ENCODE results near the gene PHKB.

The PHKB gene

GRCh38 chr16:47687694-47688093 lies 226.6 kb downstream of the PHKB start:
- DNase-seq (ENCODE audit: low spot score) = no peak

DNA sequence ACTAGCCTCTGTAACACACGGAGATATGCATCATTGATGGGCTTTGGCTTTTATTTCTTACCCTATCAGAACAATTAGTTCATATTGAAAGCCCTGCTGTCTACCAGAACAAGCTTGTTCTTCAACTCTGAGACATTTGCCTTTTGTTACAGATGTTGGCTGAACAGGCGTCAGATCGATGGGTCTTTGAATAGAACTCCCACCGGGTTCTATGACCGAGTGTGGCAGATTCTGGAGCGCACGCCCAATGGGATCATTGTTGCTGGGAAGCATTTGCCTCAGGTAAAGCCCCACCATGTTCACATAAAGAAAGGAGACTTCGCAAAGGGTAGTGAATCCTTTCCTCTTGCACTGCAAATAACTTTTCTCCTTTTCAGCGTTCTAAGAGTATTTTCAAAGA lies 232.1 kb downstream of the PHKB start:
- DNase-seq (ENCODE audit: low spot score) = no peak

- no peak for DNase-seq (ENCODE audit: low spot score)
Measured at GRCh38 chr16:47694543-47694942, 233.4 kb downstream of the PHKB start.

DNA sequence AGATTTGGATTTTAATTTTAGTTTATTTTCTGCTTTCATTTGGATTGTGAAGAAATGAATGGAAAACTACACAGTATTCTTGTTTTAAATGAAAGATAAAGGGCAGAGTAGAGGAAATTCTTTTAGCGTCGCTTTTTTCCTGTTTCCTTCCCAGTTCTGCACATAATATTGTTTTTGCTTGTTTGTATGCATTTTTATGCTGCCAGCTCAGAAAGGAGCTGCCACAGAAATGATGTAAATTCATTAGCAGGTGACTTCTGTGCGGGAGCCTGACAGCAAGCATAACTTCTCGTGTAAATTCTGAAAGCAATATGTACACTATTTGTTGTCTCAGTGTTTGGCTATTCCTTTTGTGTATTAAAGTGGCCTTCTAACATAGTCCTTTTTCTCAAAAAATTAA lies 234.6 kb downstream of the PHKB start:
- no peak for DNase-seq (ENCODE audit: low spot score)

DNA sequence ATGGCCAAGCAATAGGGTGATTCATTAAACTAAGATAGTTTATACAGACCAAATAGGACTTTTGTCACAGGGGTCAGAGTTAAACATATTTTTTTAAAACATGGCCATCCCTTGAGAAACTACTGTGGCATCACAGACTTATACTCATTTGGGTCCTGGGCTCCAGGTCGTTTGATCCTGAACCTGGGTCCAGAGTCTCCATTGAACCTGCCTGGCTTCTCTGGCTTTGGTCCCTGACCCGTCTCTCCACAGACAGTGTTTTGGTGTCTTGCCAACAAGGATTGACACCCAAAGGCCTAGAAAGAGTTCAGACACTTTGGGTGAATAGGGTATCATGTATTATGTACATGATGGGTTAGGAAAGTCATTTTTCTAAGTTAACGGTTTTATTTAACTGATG lies 236.7 kb downstream of the PHKB start:
- no peak for DNase-seq (ENCODE audit: low spot score)

DNA sequence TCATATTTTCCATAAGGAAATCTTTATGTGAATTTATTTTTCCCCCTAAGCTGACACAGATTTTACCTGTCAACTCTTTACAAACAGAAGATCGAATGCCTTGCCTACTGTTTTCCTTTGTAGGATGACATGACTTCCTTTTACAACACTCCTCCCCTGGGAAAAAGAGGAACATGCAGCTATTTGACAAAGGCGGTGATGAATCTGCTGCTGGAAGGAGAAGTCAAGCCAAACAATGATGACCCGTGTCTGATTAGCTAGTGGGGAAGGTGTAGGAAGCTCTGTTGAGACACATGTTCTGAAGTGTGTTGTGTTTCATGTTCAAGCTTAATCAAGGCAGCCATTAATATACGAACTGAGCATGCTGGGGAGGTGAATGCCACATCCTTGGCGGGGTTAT lies 238.0 kb downstream of the PHKB start:
- DNase-seq (ENCODE audit: low spot score) = no peak

DNA sequence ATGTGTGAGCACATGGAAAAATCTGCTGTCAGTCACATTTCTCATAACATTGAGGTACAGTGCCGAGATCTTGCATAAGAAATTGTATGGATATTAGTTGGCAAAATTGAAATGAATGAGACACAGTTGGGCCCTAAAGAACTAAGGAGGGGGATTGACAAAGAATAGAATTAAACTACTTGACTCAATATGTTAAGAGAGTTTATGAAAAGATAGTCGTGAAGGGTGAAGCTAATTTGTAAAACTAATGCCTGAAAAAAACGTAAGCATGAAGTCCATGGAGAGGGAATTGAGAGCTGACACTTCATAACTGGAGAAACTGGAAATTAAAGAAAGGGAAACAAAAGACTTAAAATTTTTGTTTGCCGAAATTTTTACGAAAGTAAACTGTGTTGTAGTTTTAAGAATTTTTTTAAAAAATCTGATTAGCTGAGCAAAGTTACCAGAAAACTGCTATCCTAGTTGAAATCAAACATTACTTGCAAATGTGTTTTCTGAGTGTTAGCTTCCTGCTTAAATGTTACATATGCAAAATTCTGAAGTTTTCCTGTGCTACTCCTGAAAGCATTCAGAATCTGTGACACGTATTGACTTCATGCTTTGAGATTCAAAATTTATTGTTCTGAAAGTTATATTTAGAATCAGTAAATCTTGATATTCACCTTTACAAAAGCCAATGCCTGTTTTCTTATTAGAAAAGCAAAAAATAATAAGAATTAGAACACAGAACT lies 239.9 kb downstream of the PHKB start:
- no peak for DNase-seq (ENCODE audit: low spot score)

DNA sequence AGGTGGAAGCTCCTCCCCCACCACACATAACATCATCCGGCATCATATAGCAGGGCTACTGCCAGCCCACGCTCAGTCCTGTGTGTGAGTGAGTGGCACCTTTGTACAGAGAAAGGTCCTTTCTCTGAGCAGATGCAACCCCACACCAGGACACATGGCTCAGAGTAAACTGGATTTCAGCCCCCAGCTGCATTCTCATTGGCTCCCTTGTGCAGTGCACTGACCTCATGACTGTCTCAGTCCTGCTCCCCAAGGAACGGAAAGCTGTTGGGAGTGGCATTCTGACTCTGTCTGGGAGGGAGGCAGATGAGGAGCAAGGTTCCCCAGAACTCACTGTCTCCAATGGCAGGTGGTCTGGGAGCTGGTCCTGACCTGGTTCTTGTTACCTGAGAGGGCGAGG lies 244.1 kb downstream of the PHKB start:
- DNase-seq (ENCODE audit: low spot score) = no peak

DNA sequence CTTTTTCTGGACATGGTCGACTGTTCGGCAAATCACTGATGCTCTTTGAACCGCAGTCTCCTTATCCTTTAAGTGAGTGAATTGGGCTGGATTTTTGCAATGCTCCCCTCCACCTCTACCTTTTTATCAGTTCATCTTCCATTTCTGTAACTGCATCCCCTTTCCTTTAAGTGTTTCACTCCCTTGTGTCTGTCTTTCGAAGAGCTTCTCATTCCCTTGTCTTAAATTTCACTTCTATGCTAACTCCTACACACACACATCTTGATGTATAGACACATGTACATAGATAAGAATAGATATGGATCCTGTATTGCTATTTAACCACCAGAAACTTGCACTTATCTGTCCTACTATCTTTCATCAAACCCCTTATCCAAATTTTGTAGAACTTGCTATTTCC lies 250.7 kb downstream of the PHKB start:
- DNase-seq (ENCODE audit: low spot score) = no peak

GRCh38 chr16:47712276-47713224 lies 251.4 kb downstream of the PHKB start:
- DNase-seq (ENCODE audit: low spot score) = no peak

GRCh38 chr16:47713225-47713595 lies 252.1 kb downstream of the PHKB start:
- no peak for DNase-seq (ENCODE audit: low spot score)

GRCh38 chr16:47715442-47716083 lies 254.4 kb downstream of the PHKB start:
- DNase-seq (ENCODE audit: low spot score) = no peak

- DNase-seq (ENCODE audit: low spot score) = no peak
Measured at GRCh38 chr16:47716571-47716970, 255.4 kb downstream of the PHKB start.

GRCh38 chr16:47719713-47720112 lies 258.6 kb downstream of the PHKB start:
- DNase-seq (ENCODE audit: low spot score) = no peak

DNA sequence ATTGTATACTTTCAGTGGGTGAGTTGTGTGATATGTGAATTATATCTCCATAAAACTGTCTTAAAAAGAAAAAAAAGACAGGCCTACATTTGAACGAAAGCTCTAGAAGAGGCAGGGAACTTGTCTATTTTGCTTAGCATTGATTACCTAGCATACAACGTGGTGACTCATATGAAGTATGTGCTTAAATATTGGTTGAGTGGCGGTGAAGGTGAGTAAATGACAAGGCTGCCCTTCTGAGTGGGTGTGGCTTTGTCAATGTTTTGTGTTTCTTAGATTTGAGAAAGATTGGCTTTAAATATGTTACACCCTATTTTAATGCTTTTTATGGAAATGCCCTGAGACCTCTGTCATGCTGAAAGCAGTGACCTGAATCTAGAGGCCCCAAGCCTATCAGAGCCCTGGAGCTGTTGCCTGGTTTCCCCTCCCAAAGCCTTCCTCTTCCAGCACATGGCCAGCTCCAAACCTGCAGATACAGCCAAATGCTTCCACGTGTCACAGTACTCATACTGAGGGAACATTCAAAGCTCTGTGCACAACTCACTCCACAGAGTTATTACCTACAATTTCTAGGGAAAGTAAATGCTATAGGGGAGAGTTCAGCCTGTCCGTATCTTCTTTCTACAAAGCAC lies 260.0 kb downstream of the PHKB start:
- DNase-seq (ENCODE audit: low spot score) = no peak

GRCh38 chr16:47722046-47722445 lies 260.9 kb downstream of the PHKB start:
- no peak for DNase-seq (ENCODE audit: low spot score)

DNA sequence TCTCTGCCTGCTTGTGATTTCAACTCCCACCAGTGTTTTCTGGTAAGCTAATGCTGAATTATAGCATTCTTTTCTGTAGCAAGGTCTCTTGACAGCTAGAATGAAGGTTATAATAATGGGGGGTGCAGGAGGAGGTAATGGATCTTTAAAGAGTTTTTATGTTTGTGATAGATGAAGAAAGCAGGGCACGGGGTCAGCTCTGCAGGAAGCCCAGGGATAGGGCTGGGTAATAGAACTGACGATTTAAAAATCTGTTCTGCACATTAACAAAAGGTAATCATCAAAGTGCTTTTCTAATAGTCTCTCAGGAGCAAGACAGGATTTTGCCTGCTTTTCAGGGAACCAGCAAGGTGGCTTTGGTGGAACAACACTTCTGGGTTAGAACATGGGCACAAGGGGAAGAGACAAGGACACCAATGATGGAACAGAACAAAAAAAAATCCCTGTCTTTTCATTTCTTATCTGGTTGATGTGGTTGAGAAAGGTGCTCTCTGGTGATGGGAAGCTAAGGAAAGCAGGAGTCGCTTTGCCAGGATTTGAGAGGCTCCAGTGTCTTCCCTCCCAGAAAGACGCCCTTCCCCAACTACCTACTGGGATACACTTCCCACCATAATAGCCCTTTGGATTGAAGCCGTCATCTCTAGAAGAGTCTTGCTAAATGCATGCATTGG lies 263.1 kb downstream of the PHKB start:
- no peak for DNase-seq (ENCODE audit: low spot score)

DNA sequence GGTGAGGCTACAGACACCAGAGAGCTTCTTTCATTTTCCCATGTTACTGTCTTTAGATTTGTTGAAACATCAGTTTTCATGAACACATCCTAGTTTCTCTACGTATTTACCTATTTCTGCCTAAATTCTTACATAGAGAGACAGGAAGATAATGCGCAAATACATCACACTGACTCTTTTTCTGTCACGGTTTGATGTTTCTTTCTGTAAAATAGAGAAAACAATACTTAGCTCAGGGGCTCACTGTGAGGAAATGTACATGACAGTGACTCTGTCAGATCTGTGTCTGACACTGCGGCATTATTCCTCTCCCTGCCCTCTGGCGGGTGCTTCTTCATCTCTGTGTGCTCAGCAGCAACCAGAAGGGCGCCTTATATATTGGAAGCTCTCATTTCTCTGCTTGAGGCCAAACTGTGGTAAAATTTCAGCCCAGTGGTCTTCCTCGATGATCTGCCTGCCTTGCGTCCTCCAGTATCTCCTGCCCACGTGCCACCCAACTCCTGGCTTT lies 264.1 kb downstream of the PHKB start:
- DNase-seq (ENCODE audit: low spot score) = no peak

DNA sequence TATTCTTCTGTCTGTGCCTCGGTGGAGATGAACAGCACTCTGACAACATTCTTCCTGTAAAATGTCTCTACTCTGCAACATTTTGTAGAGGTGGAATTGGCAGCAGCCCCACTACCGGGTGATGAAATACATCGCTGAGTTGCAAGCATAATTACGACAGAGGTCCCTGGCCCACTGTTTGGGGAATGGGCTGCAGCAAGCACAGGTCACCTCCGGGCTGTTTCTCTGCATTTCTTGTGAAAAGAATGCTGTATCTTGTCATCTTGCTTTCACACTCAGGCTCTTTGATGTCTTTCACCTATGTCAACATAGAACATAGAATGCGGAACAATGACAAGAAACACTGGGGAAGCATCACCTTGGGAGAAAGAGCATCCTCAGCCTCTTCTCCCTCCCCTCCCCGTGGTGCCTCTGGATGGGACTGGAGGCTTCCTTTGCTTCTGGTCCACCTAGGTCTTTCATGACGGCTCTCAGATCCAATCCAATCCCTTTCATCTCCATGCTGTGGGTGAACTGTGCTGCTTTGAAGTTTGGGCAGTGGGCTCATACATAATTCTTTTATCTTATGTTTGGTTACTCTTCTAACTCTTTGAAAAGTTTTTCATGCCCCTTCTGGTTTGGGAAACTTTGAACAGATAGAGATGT lies 265.0 kb downstream of the PHKB start:
- DNase-seq (ENCODE audit: low spot score) = no peak

DNA sequence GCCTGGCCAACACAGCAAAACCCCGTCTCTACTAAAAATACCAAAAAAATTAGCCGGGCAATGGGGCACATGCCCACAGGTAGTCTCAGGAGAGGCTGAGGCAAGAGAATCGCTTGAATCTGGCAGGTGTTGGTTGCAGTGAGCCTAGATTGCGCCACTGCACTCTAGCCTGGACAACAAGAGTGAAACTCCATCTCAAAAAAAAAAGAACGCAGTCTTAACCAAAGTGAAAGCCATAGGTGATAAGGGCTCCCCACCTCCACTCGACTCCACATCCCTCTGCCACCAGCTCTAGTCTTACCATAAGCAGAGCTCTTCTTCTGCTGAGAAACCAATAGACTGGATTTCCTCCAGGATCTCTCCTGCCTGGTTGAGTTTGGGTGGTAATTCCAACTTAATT lies 266.0 kb downstream of the PHKB start:
- DNase-seq (ENCODE audit: low spot score) = no peak

GRCh38 chr16:47728205-47728604 lies 267.1 kb downstream of the PHKB start:
- peak; percentile 43 for DNase-seq (ENCODE audit: low spot score)
